ENCODE results near the gene CDKL5.

Gene CDKL5

GRCh38 chrX:18557879-18558278 is 132.5 kb downstream of the CDKL5 start:
- Histone ChIP-seq H3K79me2 (ENCODE audit: insufficient read depth, low read length) (no peaks in the 10 kb centered on the region), H4K20me1 (ENCODE audit: insufficient read depth, low read length) (no peaks in the 10 kb centered on the region), H3K9me3 (ENCODE audit: insufficient read depth, low read length, severe bottlenecking) (no peaks in the 10 kb centered on the region), H3K4me2 (ENCODE audit: insufficient read depth, low read length) (no peak overlapping the region), H3K4me3 (ENCODE audit: low read depth in 1 of 2, low read length in 2 of 2) (no peak overlapping the region), H3K4me1 (ENCODE audit: insufficient read depth, low read length) (no peaks in the 10 kb centered on the region), H3K27me3 (ENCODE audit: insufficient read depth, low read length, poor library complexity) (no peaks in the 10 kb centered on the region), H2AFZ (ENCODE audit: low read depth, low read length) (no peak overlapping the region), H3K27ac (ENCODE audit: low read length) (no peak overlapping the region), H3K36me3 (ENCODE audit: insufficient read depth, low read length) (no peaks in the 10 kb centered on the region), H3K9ac (ENCODE audit: low read depth, low read length) (no peak overlapping the region)
- DNase-seq: no peak
- no peak for TF ChIP-seq CTCF (IDR thresholded peaks at IDR 0.05; ENCODE audit: borderline replicate concordance, extremely low read depth, low read length, poor library complexity, severe bottlenecking)
- no peak for ATAC-seq (ENCODE audit: insufficient read depth, low read depth)

- H3K4me3 ChIP-seq (ENCODE audit: low read depth in 1 of 2, low read length in 2 of 2): no peak overlapping the region
- H3K27me3 ChIP-seq (ENCODE audit: insufficient read depth, low read length, poor library complexity): no peaks in the 10 kb centered on the region
- H3K9ac ChIP-seq (ENCODE audit: low read depth, low read length): no peak overlapping the region
- TF ChIP-seq CTCF (IDR thresholded peaks at IDR 0.05; ENCODE audit: borderline replicate concordance, extremely low read depth, low read length, poor library complexity, severe bottlenecking): no peak
- no peak for TF ChIP-seq EZH2 (IDR thresholded peaks at IDR 0.05; ENCODE audit: borderline replicate concordance, low read depth, low read length, severe bottlenecking)
- ATAC-seq (ENCODE audit: insufficient read depth, low read depth) (no peak), DNase-seq (no peak)
- no peak overlapping the region for H3K27ac ChIP-seq (ENCODE audit: low read length)
- no peaks in the 10 kb centered on the region for H3K9me3 ChIP-seq (ENCODE audit: insufficient read depth, low read length, severe bottlenecking)
- H3K36me3 ChIP-seq (ENCODE audit: insufficient read depth, low read length): no peaks in the 10 kb centered on the region
- no peaks in the 10 kb centered on the region for H4K20me1 ChIP-seq (ENCODE audit: insufficient read depth, low read length)
- H2AFZ ChIP-seq (ENCODE audit: low read depth, low read length): no peak overlapping the region
- no peaks in the 10 kb centered on the region for H3K79me2 ChIP-seq (ENCODE audit: insufficient read depth, low read length)
- no peak overlapping the region for H3K4me2 ChIP-seq (ENCODE audit: insufficient read depth, low read length)
- no peaks in the 10 kb centered on the region for H3K4me1 ChIP-seq (ENCODE audit: insufficient read depth, low read length)
Observed at GRCh38 chrX:18558799-18559198, 133.4 kb downstream of the CDKL5 start.

GRCh38 chrX:18561020-18561419 is 135.6 kb downstream of the CDKL5 start:
- no peak overlapping the region for H3K9ac ChIP-seq (ENCODE audit: low read depth, low read length)

More at GRCh38 chrX:18561020-18561419, 135.6 kb downstream of the CDKL5 start:
- Histone ChIP-seq H3K4me2 (ENCODE audit: insufficient read depth, low read length) (no peak overlapping the region), H3K27ac (ENCODE audit: low read length) (no peak overlapping the region), H3K9me3 (ENCODE audit: insufficient read depth, low read length, severe bottlenecking) (no peaks in the 10 kb centered on the region), H3K27me3 (ENCODE audit: insufficient read depth, low read length, poor library complexity) (no peaks in the 10 kb centered on the region), H3K36me3 (ENCODE audit: insufficient read depth, low read length) (no peaks in the 10 kb centered on the region), H3K4me3 (ENCODE audit: low read depth in 1 of 2, low read length in 2 of 2) (no peak overlapping the region), H3K4me1 (ENCODE audit: insufficient read depth, low read length) (no peaks in the 10 kb centered on the region), H3K79me2 (ENCODE audit: insufficient read depth, low read length) (no peaks in the 10 kb centered on the region), H2AFZ (ENCODE audit: low read depth, low read length) (no peak overlapping the region), H4K20me1 (ENCODE audit: insufficient read depth, low read length) (no peaks in the 10 kb centered on the region)
- DNase-seq: no peak
- TF ChIP-seq EZH2 (IDR thresholded peaks at IDR 0.05; ENCODE audit: borderline replicate concordance, low read depth, low read length, severe bottlenecking): no peak
- no peak for TF ChIP-seq CTCF (IDR thresholded peaks at IDR 0.05; ENCODE audit: borderline replicate concordance, extremely low read depth, low read length, poor library complexity, severe bottlenecking)
- ATAC-seq (ENCODE audit: insufficient read depth, low read depth): no peak
